Thoracic aorta (tissue), 2 donors: ENCODE results near the gene SAMD13. TPM values are rescaled to one million over a fixed set of nuclear protein-coding genes. Genes with fewer than 3 reads are reported as not detected.

Source experiments
- ATAC-seq: fragments of 150-250 bp; one replicate; pipeline ENCODE4 v1.8.0; 2017; ENCODE audit warnings: low read depth; ENCODE audit not compliant: insufficient number of reproducible peaks, low FRiP score
- DNase-seq: peaks from one replicate; pipeline ENCODE4 v3.0.0-alpha.2; 2020; ENCODE audit warnings: low spot score
- H3K27ac ChIP-seq, 2 donors: fragments of 200-600 bp; sonication (generic); 1 replicate in 1 of 2; 2 replicates in 1 of 2; pipeline ENCODE4 v1.5.1; 2016; ENCODE audit warnings: mild to moderate bottlenecking in 2 of 2, moderate library complexity in 2 of 2
- H3K27me3 ChIP-seq: fragments of 200-600 bp; sonication (generic); replicated peaks from 2 replicates; pipeline ENCODE4 v1.6.0; 2016; ENCODE audit warnings: mild to moderate bottlenecking; ENCODE audit not compliant: insufficient read depth
- H3K36me3 ChIP-seq: fragments of 200-600 bp; sonication (generic); one replicate; pipeline ENCODE4 v1.5.1; 2016
- H3K4me1 ChIP-seq, 2 donors: fragments of 200-600 bp; sonication (generic); 1 replicate in 1 of 2; 2 replicates in 1 of 2; pipeline versions ENCODE4 v1.5.1 to v1.6.0; 2016; ENCODE audit warnings: low read depth in 2 of 2, mild to moderate bottlenecking in 1 of 2; ENCODE audit not compliant: control insufficient read depth in 1 of 2
- H3K4me3 ChIP-seq: fragments of 200-600 bp; sonication (generic); 2 replicates; pipeline ENCODE4 v1.5.1; 2016; ENCODE audit warnings: mild to moderate bottlenecking
- H3K9me3 ChIP-seq: fragments of 200-600 bp; sonication (generic); 2 replicates; pipeline ENCODE4 v1.5.1; 2016
- CTCF ChIP-seq: fragments of 200-600 bp; sonication (generic); IDR thresholded peaks from one replicate; pipeline ENCODE4 v1.5.1; 2019; ENCODE audit warnings: antibody characterized with exemption
- total RNA-seq, 2 donors: library from RNA; depleted of rRNA; stranded (reverse); fragments of >200 nt; gene quantifications; one replicate each; pipeline versions ENCODE4 v1.1.0 to v1.2.3, GENCODE V29; 2016

The SAMD13 gene
- total RNA-seq, 2 donors from 2014 or later = 0.95 to 1.8 TPM

GRCh38 chr1:84347932-84348555 lies 46.5 kb downstream of the SAMD13 start:
- no peak for ATAC-seq
- Histone ChIP-seq H3K9me3 (no peaks in the 10 kb centered on the region), H3K4me1 (no peaks in the 10 kb centered on the region), H3K27me3 (no peaks in the 10 kb centered on the region), H3K27ac (no peak overlapping the region), H3K36me3 (no peaks in the 10 kb centered on the region), H3K4me3 (no peak overlapping the region)
- DNase-seq = no peak
- TF ChIP-seq CTCF = no peak

GRCh38 chr1:84348759-84349158 lies 47.3 kb downstream of the SAMD13 start:
- Histone ChIP-seq H3K36me3 (no peaks in the 10 kb centered on the region), H3K27ac (no peak overlapping the region), H3K27me3 (no peaks in the 10 kb centered on the region), H3K4me1 (no peaks in the 10 kb centered on the region), H3K4me3 (no peak overlapping the region), H3K9me3 (no peaks in the 10 kb centered on the region)
- ATAC-seq (no peak), DNase-seq (no peak)
- TF ChIP-seq CTCF = no peak

- H3K4me1 ChIP-seq = no peaks in the 10 kb centered on the region
- DNase-seq (no peak), ATAC-seq (no peak)
- no peaks in the 10 kb centered on the region for H3K27me3 ChIP-seq
- no peaks in the 10 kb centered on the region for H3K9me3 ChIP-seq
- H3K4me3 ChIP-seq = no peak overlapping the region
- H3K36me3 ChIP-seq = no peaks in the 10 kb centered on the region
- H3K27ac ChIP-seq = no peak overlapping the region
- TF ChIP-seq CTCF = no peak
Observed at GRCh38 chr1:84350104-84350503, 48.6 kb downstream of the SAMD13 start.

GRCh38 chr1:84350550-84350949 lies 49.0 kb downstream of the SAMD13 start:
- Histone ChIP-seq H3K9me3 (no peaks in the 10 kb centered on the region), H3K4me1 (no peaks in the 10 kb centered on the region), H3K36me3 (no peaks in the 10 kb centered on the region), H3K27me3 (no peaks in the 10 kb centered on the region), H3K27ac (no peak overlapping the region), H3K4me3 (no peak overlapping the region)
- DNase-seq (no peak), ATAC-seq (no peak)
- TF ChIP-seq CTCF = no peak

- TF ChIP-seq CTCF = no peak
- Histone ChIP-seq H3K27ac (no peak overlapping the region), H3K36me3 (no peaks in the 10 kb centered on the region), H3K9me3 (no peaks in the 10 kb centered on the region), H3K27me3 (no peaks in the 10 kb centered on the region), H3K4me3 (no peak overlapping the region), H3K4me1 (no peaks in the 10 kb centered on the region)
- ATAC-seq (no peak), DNase-seq (no peak)
Observed at GRCh38 chr1:84352298-84353106, 51.0 kb downstream of the SAMD13 start.
